Chondrocyte (in vitro differentiated cells): Measurements from ENCODE around the gene RBMX. TPM values are rescaled to one million over a fixed set of nuclear protein-coding genes. Genes with fewer than 3 reads are reported as not detected.

Source experiments
- DNase-seq: peaks from one replicate; pipeline ENCODE4 v3.0.0; 2021; ENCODE audit warnings: mixed read lengths, low spot score
- H3K27ac Mint-ChIP-seq: one replicate; pipeline ENCODE4 v1.8.0; 2021; ENCODE audit warnings: mild to moderate bottlenecking, moderate library complexity, mixed read lengths; ENCODE audit not compliant: unreplicated experiment
- H3K27me3 Mint-ChIP-seq: 2 replicates; pipeline ENCODE4 v1.8.0; 2021; ENCODE audit warnings: low read depth, mixed read lengths
- H3K36me3 Mint-ChIP-seq: 2 replicates; pipeline ENCODE4 v1.8.0; 2021; ENCODE audit warnings: low read depth, mixed read lengths
- H3K4me1 Mint-ChIP-seq: 2 replicates; pipeline ENCODE4 v1.8.0; 2021; ENCODE audit warnings: low read depth, mild to moderate bottlenecking, mixed read lengths
- H3K4me3 Mint-ChIP-seq: one replicate; pipeline ENCODE4 v1.8.0; 2021; ENCODE audit warnings: mild to moderate bottlenecking, moderate library complexity, mixed read lengths; ENCODE audit not compliant: unreplicated experiment
- H3K9me3 Mint-ChIP-seq: 2 replicates; pipeline ENCODE4 v1.8.0; 2021; ENCODE audit warnings: low read depth, mixed read lengths
- CTCF ChIP-seq: fragments of 200-600 bp; sonication (generic); IDR thresholded peaks from 2 replicates; pipeline ENCODE4 v1.5.0; 2021; ENCODE audit warnings: antibody characterized with exemption, mild to moderate bottlenecking, moderate library complexity
- total RNA-seq: library from RNA; stranded (reverse); gene quantifications from 3 replicates; pipeline ENCODE4 v1.2.1, GENCODE V29; 2021

The RBMX gene
- total RNA-seq, 1 donor from 2014 or later = 111 TPM

GRCh38 chrX:136847874-136848273, 32.7 kb downstream of the RBMX start:
- Mint-ChIP-seq H3K9me3 (peaks cover 11% of the 10 kb centered on the region), H3K36me3 (peaks cover 19% of the 10 kb centered on the region)
- no peak for DNase-seq

GRCh38 chrX:136839196-136839595, 41.3 kb downstream of the RBMX start:
- Mint-ChIP-seq H3K4me1 (no peaks in the 10 kb centered on the region), H3K27me3 (no peaks in the 10 kb centered on the region), H3K4me3 (no peak overlapping the region), H3K9me3 (peaks cover 3% of the 10 kb centered on the region), H3K36me3 (peaks cover 6% of the 10 kb centered on the region), H3K27ac (no peak overlapping the region)
- DNase-seq = no peak
- no peak for TF ChIP-seq CTCF

More at GRCh38 chrX:136847874-136848273, 32.7 kb downstream of the RBMX start:
- Mint-ChIP-seq H3K4me3 (no peak overlapping the region), H3K27ac (no peak overlapping the region), H3K4me1 (no peaks in the 10 kb centered on the region), H3K27me3 (no peaks in the 10 kb centered on the region)
- no peak for TF ChIP-seq CTCF

- Mint-ChIP-seq H3K9me3 (peaks cover 11% of the 10 kb centered on the region), H3K27me3 (no peaks in the 10 kb centered on the region), H3K4me1 (no peaks in the 10 kb centered on the region), H3K4me3 (no peak overlapping the region), H3K36me3 (peaks cover 4% of the 10 kb centered on the region), H3K27ac (no peak overlapping the region)
- no peak for DNase-seq
- no peak for TF ChIP-seq CTCF
Observed at GRCh38 chrX:136835761-136836160, 44.8 kb downstream of the RBMX start.

- H3K36me3 Mint-ChIP-seq = peaks cover 2% of the 10 kb centered on the region
- no peak for TF ChIP-seq CTCF
- DNase-seq = no peak
- no peak overlapping the region for H3K4me3 Mint-ChIP-seq
- H3K9me3 Mint-ChIP-seq = peaks cover 15% of the 10 kb centered on the region
- no peaks in the 10 kb centered on the region for H3K27me3 Mint-ChIP-seq
- no peak overlapping the region for H3K27ac Mint-ChIP-seq
- H3K4me1 Mint-ChIP-seq = no peaks in the 10 kb centered on the region
Observed at GRCh38 chrX:136829413-136829812, 51.1 kb downstream of the RBMX start.

- peaks cover 18% of the 10 kb centered on the region for H3K9me3 Mint-ChIP-seq
- no peaks in the 10 kb centered on the region for H3K4me1 Mint-ChIP-seq
Observed at GRCh38 chrX:136828830-136829229, 51.7 kb downstream of the RBMX start.

More at GRCh38 chrX:136828830-136829229, 51.7 kb downstream of the RBMX start:
- no peak overlapping the region for H3K27ac Mint-ChIP-seq
- no peak overlapping the region for H3K4me3 Mint-ChIP-seq
- TF ChIP-seq CTCF = no peak
- peaks cover 2% of the 10 kb centered on the region for H3K36me3 Mint-ChIP-seq
- no peak for DNase-seq
- H3K27me3 Mint-ChIP-seq = no peaks in the 10 kb centered on the region
